Right lobe of liver (tissue), 6 donors: ENCODE results near the gene STAT6. TPM values are rescaled to one million over a fixed set of nuclear protein-coding genes. Genes with fewer than 3 reads are reported as not detected.
"Not testable (repeated sequence)": the region's sequence is repeated elsewhere in the genome, so short reads cannot be mapped to it uniquely, and the experiment has no call there.

Source experiments
- ATAC-seq, 4 donors: fragments of 200-7000 bp; cut with Tn5 transposase; one replicate each; pipeline ENCODE4 v1.9.1; 2020; ENCODE audit warnings: mild to moderate bottlenecking in 4 of 4, moderate library complexity in 4 of 4
- DNase-seq, 3 donors: peaks; one replicate each; pipeline ENCODE4 v3.0.0-alpha.2; 2020
- H3K27ac ChIP-seq, 3 donors: fragments of 200-600 bp; one replicate each; pipeline ENCODE4 v1.8.0; 2022
- H3K27me3 ChIP-seq, 2 donors: fragments of 200-600 bp; one replicate each; pipeline ENCODE4 v1.8.0; 2022
- H3K36me3 ChIP-seq, 4 donors: fragments of 200-600 bp; sonication (generic) in 1 of 4; one replicate each; pipeline versions ENCODE4 v1.5.1 to v1.8.0; 2017 to 2022; ENCODE audit warnings: control low read depth in 1 of 4
- H3K4me1 ChIP-seq, 4 donors: fragments of 200-600 bp; sonication (generic) in 1 of 4; one replicate each; pipeline versions ENCODE4 v1.5.1 to v1.8.0; 2017 to 2022; ENCODE audit warnings: control low read depth in 1 of 4
- H3K4me3 ChIP-seq, 3 donors: fragments of 200-600 bp; one replicate each; pipeline ENCODE4 v1.8.0; 2022
- H3K9me3 ChIP-seq, 4 donors: fragments of 200-600 bp; sonication (generic) in 1 of 4; one replicate each; pipeline versions ENCODE4 v1.5.1 to v1.8.0; 2017 to 2022; ENCODE audit warnings: control low read depth in 1 of 4
- POLR2A ChIP-seq: fragments of 450-650 bp; IDR thresholded peaks from one replicate; pipeline ENCODE4 v1.6.1; 2017; ENCODE audit warnings: antibody characterized with exemption, mild to moderate bottlenecking
- WGBS: methylation state at CpG from one replicate; pipeline ENCODE4 v1.1.6; 2018; ENCODE audit warnings: low coverage, low lambda C conversion rate; ENCODE audit not compliant: insufficient coverage; ENCODE audit errors: missing lambda C conversion rate; 5-methylcytosine and 5-hydroxymethylcytosine counted together
- intact Hi-C, 2 donors: fragments of 100-400 bp; cut with DNase I; formaldehyde crosslinking; loops; one replicate each; pipeline versions ENCODE4 v1.11.2 to v1.14.1; 2022
- total RNA-seq, 6 experiments: library from RNA; depleted of rRNA in 2 of 6; stranded (reverse); fragments of >200 nt in 2 of 6; fragmentation: NEBNext Ultra II Directional in 3 of 6; extraction: Animal tissue kit (Norgen Biotek cat#: 25700) in 3 of 6; gene quantifications; one replicate each; pipeline versions ENCODE4 v1.1.0 to v1.2.4, GENCODE V29; 2016 to 2023
- TF ChIP-seq, protein P1 (sequence below), 4 donors: fragments of 200-600 bp in 3 of 4; fragments of 450-650 bp in 1 of 4; IDR thresholded peaks; one replicate each; pipeline versions ENCODE4 v1.5.1 to v1.8.0; 2016 to 2022; ENCODE audit warnings: antibody characterized with exemption in 4 of 4, mild to moderate bottlenecking in 2 of 4
- donor health status: DM: no; HTN: yes; CAD: no.
- donor health status: DM: no; HTN: no; CAD: no.
- donor health status: DM: no; HTN: no; CAD: no.
- donor health status: DM: no; HTN: yes; CAD: no.
- donor health status: DM: no; HTN: yes; CAD: no.

STAT6 gene
- total RNA-seq, 6 experiments from 2014 or later = 61.8 to 108 (median 94.7) TPM

DNA sequence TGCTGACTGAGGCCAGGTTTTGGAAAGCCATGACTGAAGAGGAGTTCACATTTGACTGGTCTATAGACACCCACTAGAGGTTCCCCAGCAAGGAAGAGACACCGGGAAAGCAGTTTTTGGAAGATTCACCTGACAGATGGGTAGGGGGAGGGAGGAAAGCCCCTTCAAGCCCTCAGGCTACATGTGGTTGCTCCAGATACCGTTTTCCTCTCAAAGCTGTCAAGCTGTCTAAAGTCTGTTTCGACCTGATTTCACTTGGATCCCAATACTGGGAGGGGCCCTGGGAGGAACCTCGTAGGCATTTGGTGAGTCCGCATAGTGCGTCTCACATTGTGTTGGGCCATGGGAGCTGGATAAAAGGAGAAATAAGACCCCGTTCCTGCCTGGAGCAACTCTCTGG is 15.4 kb upstream of the STAT6 start:
- Histone ChIP-seq H3K27me3 (no peaks in the 10 kb centered on the region), H3K4me1 (peaks cover 0 to 21% (median 8%) of the 10 kb centered on the region in 4 donors), H3K27ac (peak overlapping the region; percentile 45 to 97 (median 96)), H3K36me3 (no peaks in the 10 kb centered on the region), H3K9me3 (no peaks in the 10 kb centered on the region), H3K4me3 (peak overlapping the region; percentile 71 to 88 (median 80))
- ATAC-seq (no peak), DNase-seq (peak in 1 of 3 donors; percentile 50)
- no peak for TF ChIP-seq POLR2A
- intact Hi-C loops = loop anchor here in 1 of 2 donors (5.0 kb wide), 1 partner anchor 56 kb away; no protein-coding TSS in a partner anchor
- 38% methylated on average over 7 of the region's 7 CpGs for WGBS

DNA sequence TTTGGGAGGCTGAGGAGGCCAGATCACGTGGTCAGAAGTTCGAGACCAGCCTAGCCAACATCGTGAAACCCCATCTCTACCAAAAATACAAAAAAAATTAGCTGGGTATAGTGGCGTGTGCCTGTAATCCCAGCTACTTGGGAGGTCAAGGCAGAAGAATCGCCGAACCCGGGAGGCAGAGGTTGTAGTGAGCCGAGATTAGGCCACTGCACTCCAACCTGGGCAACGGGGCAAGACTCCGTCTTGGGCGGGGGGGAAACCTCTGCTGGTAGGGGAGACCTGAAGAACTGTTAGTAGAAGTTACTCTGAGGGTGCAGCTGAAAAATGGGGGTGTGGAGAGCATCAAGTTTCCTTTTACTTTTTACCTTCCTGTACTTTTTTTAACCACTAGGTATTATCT is 14.9 kb upstream of the STAT6 start:
- TF ChIP-seq, protein P1, sequence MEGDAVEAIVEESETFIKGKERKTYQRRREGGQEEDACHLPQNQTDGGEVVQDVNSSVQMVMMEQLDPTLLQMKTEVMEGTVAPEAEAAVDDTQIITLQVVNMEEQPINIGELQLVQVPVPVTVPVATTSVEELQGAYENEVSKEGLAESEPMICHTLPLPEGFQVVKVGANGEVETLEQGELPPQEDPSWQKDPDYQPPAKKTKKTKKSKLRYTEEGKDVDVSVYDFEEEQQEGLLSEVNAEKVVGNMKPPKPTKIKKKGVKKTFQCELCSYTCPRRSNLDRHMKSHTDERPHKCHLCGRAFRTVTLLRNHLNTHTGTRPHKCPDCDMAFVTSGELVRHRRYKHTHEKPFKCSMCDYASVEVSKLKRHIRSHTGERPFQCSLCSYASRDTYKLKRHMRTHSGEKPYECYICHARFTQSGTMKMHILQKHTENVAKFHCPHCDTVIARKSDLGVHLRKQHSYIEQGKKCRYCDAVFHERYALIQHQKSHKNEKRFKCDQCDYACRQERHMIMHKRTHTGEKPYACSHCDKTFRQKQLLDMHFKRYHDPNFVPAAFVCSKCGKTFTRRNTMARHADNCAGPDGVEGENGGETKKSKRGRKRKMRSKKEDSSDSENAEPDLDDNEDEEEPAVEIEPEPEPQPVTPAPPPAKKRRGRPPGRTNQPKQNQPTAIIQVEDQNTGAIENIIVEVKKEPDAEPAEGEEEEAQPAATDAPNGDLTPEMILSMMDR (IDR thresholded peaks at IDR 0.05) = no peak
- no peak for TF ChIP-seq POLR2A
- no peak overlapping the region for H3K4me3 ChIP-seq
- H3K36me3 ChIP-seq = no peaks in the 10 kb centered on the region
- ATAC-seq (no peak), DNase-seq (peak in 1 of 3 donors; percentile 42)
- H3K4me1 ChIP-seq = peaks cover 0 to 16% (median 5%) of the 10 kb centered on the region in 4 donors
- intact Hi-C loops = loop anchor here in 1 of 2 donors (5.0 kb wide), 1 partner anchor 56 kb away; no protein-coding TSS in a partner anchor
- no peaks in the 10 kb centered on the region for H3K9me3 ChIP-seq
- 85% methylated on average over 11 of the region's 11 CpGs for WGBS
- H3K27me3 ChIP-seq = no peaks in the 10 kb centered on the region
- H3K27ac ChIP-seq = no peak overlapping the region

DNA sequence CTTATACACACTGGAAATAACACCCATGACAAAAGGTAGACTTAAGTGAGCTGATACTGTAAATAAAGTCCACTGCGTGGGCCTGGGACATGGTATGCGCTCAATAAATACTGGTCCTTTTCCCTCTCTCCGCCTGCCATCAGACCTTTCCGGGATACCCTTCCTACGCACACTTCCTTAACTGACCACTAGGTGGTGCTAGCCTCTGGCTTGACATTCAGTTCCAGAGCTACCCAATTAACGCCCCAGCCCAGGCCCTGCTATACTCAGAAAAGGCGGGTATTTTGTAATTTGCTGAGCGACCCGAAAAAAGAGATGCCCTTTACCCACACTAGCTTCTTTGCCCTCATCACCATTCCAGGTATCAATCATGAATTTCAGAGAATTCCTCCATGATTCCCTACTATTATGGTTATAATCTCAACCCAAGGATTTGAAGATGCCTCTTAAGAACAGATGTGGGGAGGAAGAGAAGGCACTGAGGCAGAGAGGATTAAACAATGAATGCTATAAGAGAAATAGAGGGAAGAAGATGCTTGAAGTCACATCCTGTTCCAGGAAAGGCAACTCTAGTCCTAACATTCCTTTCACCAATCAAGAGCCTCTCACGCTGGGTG is 13.2 kb upstream of the STAT6 start:
- no peaks in the 10 kb centered on the region for H3K9me3 ChIP-seq
- TF ChIP-seq, protein P1 (IDR thresholded peaks at IDR 0.05) = peak in 3 of 4 donors; percentile 94 to 98 (median 96)
- TF ChIP-seq POLR2A = no peak
- H3K36me3 ChIP-seq = no peaks in the 10 kb centered on the region
- H3K27ac ChIP-seq = no peak overlapping the region
- DNase-seq (peak in 2 of 3 donors; percentile 55 to 77), ATAC-seq (peak; percentile 39 to 50 (median 44))
- no peaks in the 10 kb centered on the region for H3K27me3 ChIP-seq
- no peak overlapping the region for H3K4me3 ChIP-seq
- peaks cover 0 to 11% (median 5%) of the 10 kb centered on the region in 4 donors for H3K4me1 ChIP-seq
- WGBS = 13% methylated on average over 10 of the region's 10 CpGs
- intact Hi-C loops = loop anchor here in 1 of 2 donors (5.0 kb wide), 1 partner anchor 58 kb away; no protein-coding TSS in a partner anchor

DNA sequence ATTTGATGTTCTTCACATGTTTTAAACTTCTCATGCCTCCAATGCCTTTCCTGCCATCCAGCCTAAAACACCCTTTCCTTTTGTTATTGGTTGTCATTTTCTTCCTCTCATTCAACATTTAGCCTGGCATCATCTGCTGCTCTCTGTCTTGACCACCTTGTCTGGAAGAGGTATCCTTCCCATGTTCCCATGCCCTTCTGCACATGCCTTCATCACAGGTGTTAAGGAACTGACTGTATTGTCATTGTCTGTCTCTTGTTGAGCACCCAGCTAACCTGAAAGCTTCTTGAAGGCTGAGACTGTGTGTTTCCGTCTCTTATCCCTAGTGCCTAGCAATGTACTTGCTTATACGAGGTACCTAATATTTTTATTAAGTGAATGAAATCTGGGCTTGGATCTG is 12.7 kb upstream of the STAT6 start:
- DNase-seq (no peak), ATAC-seq (no peak)
- WGBS = 43% methylated on average over 2 of the region's 2 CpGs

DNA sequence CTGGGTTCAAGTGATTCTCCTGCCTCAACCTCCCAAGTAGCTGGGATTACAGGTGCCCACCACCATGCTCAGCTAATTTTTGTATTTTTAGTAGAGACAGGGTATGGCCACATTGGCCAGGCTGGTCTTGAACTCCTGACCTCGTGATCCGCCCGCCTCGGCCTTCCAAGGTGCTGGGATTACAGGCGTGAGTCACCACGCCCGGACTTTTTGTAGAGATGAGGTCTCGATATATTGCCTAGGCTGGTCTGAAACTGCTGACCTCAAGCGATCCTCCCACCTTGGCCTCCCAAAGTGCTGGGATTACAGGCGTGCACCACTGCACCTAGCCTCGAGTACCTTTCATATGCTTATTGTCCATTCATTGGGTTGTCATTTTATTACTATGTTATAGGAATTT is 9.6 kb upstream of the STAT6 start:
- not testable (repeated sequence) for H3K9me3 ChIP-seq, H3K27ac ChIP-seq, H3K4me3 ChIP-seq, H3K4me1 ChIP-seq, H3K36me3 ChIP-seq, H3K27me3 ChIP-seq, ATAC-seq, DNase-seq
- 96% methylated on average over 8 of the region's 11 CpGs for WGBS
- intact Hi-C loops = loop anchor here in 1 of 2 donors (5.0 kb wide), 1 partner anchor 62 kb away; no protein-coding TSS in a partner anchor

More for the DNA sequence above, 12.7 kb upstream of the STAT6 start:
- TF ChIP-seq POLR2A = no peak
- TF ChIP-seq, protein P1 (IDR thresholded peaks at IDR 0.05) = no peak
- Histone ChIP-seq H3K27ac (no peak overlapping the region), H3K9me3 (no peaks in the 10 kb centered on the region), H3K36me3 (no peaks in the 10 kb centered on the region), H3K4me3 (no peak overlapping the region), H3K27me3 (no peaks in the 10 kb centered on the region), H3K4me1 (peaks cover 0 to 11% (median 5%) of the 10 kb centered on the region in 4 donors)
- intact Hi-C loops = loop anchor here in 1 of 2 donors (5.0 kb wide), 1 partner anchor 58 kb away; no protein-coding TSS in a partner anchor
